Measurements from ENCODE around the gene KCNJ1. TPM values are rescaled to one million over a fixed set of nuclear protein-coding genes. Genes with fewer than 3 reads are reported as not detected.
A peak's percentile ranks its signal among the peaks of the same experiment; 100 is the strongest.

KCNJ1 gene
- total RNA-seq, 1 donor from 2014 or later, result not detected

- Histone ChIP-seq H3K36me3 (no peaks in the 10 kb centered on the region), H3K4me1 (peaks cover 0 to 22% of the 10 kb centered on the region in 2 donors), H3K27me3 (no peaks in the 10 kb centered on the region), H3K9me3 (no peaks in the 10 kb centered on the region), H3K27ac (peak overlapping the region in 1 of 2 donors; percentile 20), H3K4me3 (peak overlapping the region in 1 of 2 donors; percentile 23)
- intact Hi-C loops (cut with DNase I), result loop anchor here (10.0 kb wide), 1 partner anchor 366 kb away; no protein-coding TSS in a partner anchor
- no peak for TF ChIP-seq CTCF (IDR thresholded peaks at IDR 0.05)
- peak in 1 of 2 donors; percentile 85 for DNase-seq (ENCODE audit: low spot score in 2 of 2)
Observed at GRCh38 chr11:128908391-128909246, 41.5 kb upstream of the KCNJ1 start.

- TF ChIP-seq CTCF (IDR thresholded peaks at IDR 0.05), result no peak
Observed at GRCh38 chr11:128907585-128907984, 40.5 kb upstream of the KCNJ1 start.

GRCh38 chr11:128906185-128907050, 39.3 kb upstream of the KCNJ1 start:
- H3K36me3 ChIP-seq, result no peaks in the 10 kb centered on the region
- H3K4me1 ChIP-seq, result peaks cover 0 to 22% of the 10 kb centered on the region in 2 donors
- TF ChIP-seq CTCF (IDR thresholded peaks at IDR 0.05), result no peak
- no peaks in the 10 kb centered on the region for H3K9me3 ChIP-seq
- intact Hi-C loops (cut with DNase I), result loop anchor here (10.0 kb wide), 1 partner anchor 368 kb away; no protein-coding TSS in a partner anchor
- H3K4me3 ChIP-seq, result peak overlapping the region; percentile 74 to 83
- H3K27me3 ChIP-seq, result no peaks in the 10 kb centered on the region
- no peak for DNase-seq (ENCODE audit: low spot score in 2 of 2)
- H3K27ac ChIP-seq, result peak overlapping the region in 1 of 2 donors; percentile 63

More at GRCh38 chr11:128907585-128907984, 40.5 kb upstream of the KCNJ1 start:
- H3K4me3 ChIP-seq, result no peak overlapping the region
- intact Hi-C loops (cut with DNase I), result loop anchor here (10.0 kb wide), 1 partner anchor 367 kb away; no protein-coding TSS in a partner anchor
- H3K9me3 ChIP-seq, result no peaks in the 10 kb centered on the region
- no peaks in the 10 kb centered on the region for H3K36me3 ChIP-seq
- H3K4me1 ChIP-seq, result peaks cover 0 to 22% of the 10 kb centered on the region in 2 donors
- H3K27me3 ChIP-seq, result no peaks in the 10 kb centered on the region
- no peak for DNase-seq (ENCODE audit: low spot score in 2 of 2)
- H3K27ac ChIP-seq, result no peak overlapping the region

GRCh38 chr11:128905345-128906184, 38.5 kb upstream of the KCNJ1 start:
- no peaks in the 10 kb centered on the region for H3K36me3 ChIP-seq
- peak in 2 of 3 experiments; percentile 34 to 48 for TF ChIP-seq CTCF (IDR thresholded peaks at IDR 0.05)
- H3K4me1 ChIP-seq, result peaks cover 0 to 22% of the 10 kb centered on the region in 2 donors
- H3K4me3 ChIP-seq, result peak overlapping the region; percentile 74 to 83
- H3K27me3 ChIP-seq, result no peaks in the 10 kb centered on the region
- intact Hi-C loops (cut with DNase I), result loop anchor here (2.0 to 10.0 kb wide), 2 partner anchors 15 to 369 kb away; partner anchors contain the start of gene KCNJ5
- peak overlapping the region; percentile 63 to 72 for H3K27ac ChIP-seq
- no peak for DNase-seq (ENCODE audit: low spot score in 2 of 2)
- no peaks in the 10 kb centered on the region for H3K9me3 ChIP-seq
